A673 (cell line): Measurements from ENCODE around the gene TRAPPC10. TPM values are rescaled to one million over a fixed set of nuclear protein-coding genes. Genes with fewer than 3 reads are reported as not detected.
A peak's percentile ranks its signal among the peaks of the same experiment; 100 is the strongest.

ENCODE experiments used
- BruUV-seq: library from RNA; stranded (reverse); fragments of 400-500 nt; replicated peaks from 2 replicates; lab custom pipeline; 2021; lab: Mats Ljungman, UMichigan
- CTCF ChIA-PET: fragments of 300-600 bp; sonication (Branson Sonifier 250); formaldehyde crosslinking; loops from one replicate; lab custom pipeline; 2022; ENCODE audit warnings: antibody characterized with exemption; lab: Charles Lee
- POLR2A ChIA-PET: fragments of 300-600 bp; sonication (Branson Sonifier 250); formaldehyde crosslinking; loops from one replicate; lab custom pipeline; 2022; ENCODE audit warnings: antibody characterized with exemption; ENCODE audit not compliant: low non-redundant PET; lab: Charles Lee
- DNase-seq: peaks from one replicate; pipeline ENCODE4 v3.0.0-alpha.2; 2015; ENCODE audit warnings: low spot score
- H3K27ac ChIP-seq: fragments of 200-600 bp; sonication (generic); 2 replicates; pipeline ENCODE4 v1.5.1; 2016; ENCODE audit warnings: mixed run types, low read depth, mild to moderate bottlenecking, mixed read lengths, antibody characterized with exemption, low read length; ENCODE audit not compliant: poor library complexity, severe bottlenecking
- H3K27me3 ChIP-seq: fragments of 200-600 bp; sonication (generic); replicated peaks from 2 replicates; pipeline ENCODE4 v1.6.1; 2017; ENCODE audit warnings: mixed run types, low read depth, mild to moderate bottlenecking, mixed read lengths, antibody characterized with exemption, low read length; ENCODE audit not compliant: insufficient read depth, poor library complexity
- H3K36me3 ChIP-seq: fragments of 200-600 bp; sonication (generic); 2 replicates; pipeline ENCODE4 v1.6.1; 2016; ENCODE audit warnings: mixed run types, mild to moderate bottlenecking, mixed read lengths, antibody characterized with exemption, low read length; ENCODE audit not compliant: insufficient read depth, poor library complexity, severe bottlenecking
- H3K4me1 ChIP-seq: fragments of 200-600 bp; sonication (generic); 2 replicates; pipeline ENCODE4 v1.6.1; 2017; ENCODE audit warnings: mixed run types, mild to moderate bottlenecking, mixed read lengths, antibody characterized with exemption, low read length; ENCODE audit not compliant: insufficient read depth, poor library complexity, severe bottlenecking
- H3K4me3 ChIP-seq: fragments of 200-600 bp; sonication (generic); 2 replicates; pipeline ENCODE4 v1.5.1; 2016; ENCODE audit warnings: low read depth, mixed run types, mild to moderate bottlenecking, mixed read lengths, low read length; ENCODE audit not compliant: poor library complexity, severe bottlenecking
- H3K9me3 ChIP-seq: fragments of 200-600 bp; sonication (generic); 2 replicates; pipeline ENCODE4 v1.6.1; 2016; ENCODE audit warnings: mixed run types, low read depth, mild to moderate bottlenecking, mixed read lengths, antibody characterized with exemption, low read length; ENCODE audit not compliant: poor library complexity, severe bottlenecking
- CTCF ChIP-seq: fragments of 300-800, 200-600 bp; sonication (generic); conservative IDR thresholded peaks from 2 replicates; pipeline ENCODE4 v1.5.1; 2017; ENCODE audit warnings: low read depth, mild to moderate bottlenecking, antibody characterized with exemption, low read length, moderate library complexity, mixed read lengths
- EZH2 ChIP-seq: fragments of 200-600 bp; sonication (generic); IDR thresholded peaks from 2 replicates; pipeline ENCODE4 v1.6.1; 2017; ENCODE audit warnings: borderline replicate concordance, low read depth, mild to moderate bottlenecking, mixed read lengths, antibody characterized with exemption, low read length; ENCODE audit not compliant: poor library complexity, severe bottlenecking
- intact Hi-C: fragments of 100-400 bp; cut with micrococcal nuclease; formaldehyde crosslinking; loops from one replicate; pipeline ENCODE4 v1.10.0; 2022; ENCODE audit not compliant: unreplicated experiment
- total RNA-seq: library from RNA; stranded (reverse); gene quantifications from 2 replicates; pipeline ENCODE4 v1.2.3, GENCODE V29; 2021

The TRAPPC10 gene
- total RNA-seq, 1 experiment from 2014 or later: 51.4 TPM

GRCh38 chr21:44067011-44067839 is 55.1 kb downstream of the TRAPPC10 start:
- CTCF ChIA-PET: no interaction called here
- Histone ChIP-seq H3K4me1 (no peaks in the 10 kb centered on the region), H3K36me3 (peaks cover 14% of the 10 kb centered on the region), H3K4me3 (no peak overlapping the region), H3K27me3 (no peaks in the 10 kb centered on the region), H3K9me3 (no peaks in the 10 kb centered on the region), H3K27ac (peak overlapping the region; percentile 41)
- BruUV-seq: no TSS peak
- TF ChIP-seq CTCF: no peak
- no peak for TF ChIP-seq EZH2
- peak; percentile 5 for DNase-seq
- intact Hi-C loops: no loop called here
- POLR2A ChIA-PET: no interaction called here

GRCh38 chr21:44070391-44070790 is 58.3 kb downstream of the TRAPPC10 start:
- no peaks in the 10 kb centered on the region for H3K27me3 ChIP-seq
- no peaks in the 10 kb centered on the region for H3K9me3 ChIP-seq
- ChIA-PET POLR2A (no interaction called here), CTCF (no interaction called here)
- BruUV-seq: no TSS peak
- TF ChIP-seq EZH2 (no peak), CTCF (no peak)
- no peaks in the 10 kb centered on the region for H3K4me1 ChIP-seq
- no peak overlapping the region for H3K27ac ChIP-seq
- peaks cover 10% of the 10 kb centered on the region for H3K36me3 ChIP-seq
- no peak overlapping the region for H3K4me3 ChIP-seq
- intact Hi-C loops: no loop called here
- no peak for DNase-seq

- ChIA-PET POLR2A (interaction anchor here (0.6 kb wide), 1 partner anchor 20 kb away, joined by 3 read pairs; no protein-coding TSS in a partner anchor), CTCF (no interaction called here)
- Histone ChIP-seq H3K27me3 (no peaks in the 10 kb centered on the region), H3K4me1 (no peaks in the 10 kb centered on the region), H3K27ac (no peak overlapping the region), H3K36me3 (peaks cover 12% of the 10 kb centered on the region), H3K9me3 (no peaks in the 10 kb centered on the region), H3K4me3 (no peak overlapping the region)
- TF ChIP-seq CTCF: no peak
- no peak for TF ChIP-seq EZH2
- intact Hi-C loops: no loop called here
- BruUV-seq: no TSS peak
- no peak for DNase-seq
Measured at GRCh38 chr21:44071359-44072104, 59.4 kb downstream of the TRAPPC10 start.
